Activated naive CD4-positive, alpha-beta T cell treated with anti-CD3 and anti-CD28 coated beads, Interleukin-2, amount 50 U/mL, for 16 hours (primary cell): ENCODE results near the gene LETM1.

Source experiments
- DNase-seq: peaks from one replicate; pipeline ENCODE4 v3.0.0-alpha.2; 2020

LETM1 gene

GRCh38 chr4:1822568-1823544, 33.1 kb downstream of the LETM1 start:
- no peak for DNase-seq

- no peak for DNase-seq
These were observed 34.0 kb downstream of the LETM1 start for GRCh38 chr4:1821679-1822567.

- no peak for DNase-seq
These were observed 36.1 kb downstream of the LETM1 start for GRCh38 chr4:1819816-1820215.

GRCh38 chr4:1819284-1819683, 36.7 kb downstream of the LETM1 start:
- DNase-seq = no peak

GRCh38 chr4:1815997-1816860, 39.7 kb downstream of the LETM1 start:
- no peak for DNase-seq

GRCh38 chr4:1815096-1815996, 40.6 kb downstream of the LETM1 start:
- DNase-seq = no peak

- DNase-seq = no peak
These were observed 41.5 kb downstream of the LETM1 start for GRCh38 chr4:1814453-1814852.

GRCh38 chr4:1813915-1814314, 42.0 kb downstream of the LETM1 start:
- DNase-seq = no peak

GRCh38 chr4:1813231-1813630, 42.7 kb downstream of the LETM1 start:
- no peak for DNase-seq

- DNase-seq = no peak
These were observed 43.2 kb downstream of the LETM1 start for GRCh38 chr4:1812720-1813119.

GRCh38 chr4:1810765-1811164, 45.2 kb downstream of the LETM1 start:
- no peak for DNase-seq

- DNase-seq = peak; percentile 67
These were observed 46.0 kb downstream of the LETM1 start for GRCh38 chr4:1809754-1810502.

GRCh38 chr4:1808851-1809753, 46.9 kb downstream of the LETM1 start:
- DNase-seq = no peak

- no peak for DNase-seq
These were observed 47.6 kb downstream of the LETM1 start for GRCh38 chr4:1808396-1808795.

GRCh38 chr4:1807332-1807777, 48.6 kb downstream of the LETM1 start:
- no peak for DNase-seq

GRCh38 chr4:1806596-1807331, 49.2 kb downstream of the LETM1 start:
- no peak for DNase-seq

GRCh38 chr4:1806223-1806564, 49.8 kb downstream of the LETM1 start:
- no peak for DNase-seq

- DNase-seq = no peak
These were observed 50.3 kb downstream of the LETM1 start for GRCh38 chr4:1805493-1806222.
